Glutamatergic neuron (in vitro differentiated cells): ENCODE results near the gene KCNC3. TPM values are rescaled to one million over a fixed set of nuclear protein-coding genes. Genes with fewer than 3 reads are reported as not detected.

Experiments
- DNase-seq: peaks from one replicate; pipeline ENCODE4 v3.0.0; 2022
- H3K27ac Mint-ChIP-seq: one replicate; pipeline ENCODE4 v1.8.0; 2020; ENCODE audit warnings: mild to moderate bottlenecking, mixed read lengths, inconsistent platforms; ENCODE audit not compliant: unreplicated experiment
- H3K27me3 Mint-ChIP-seq: one replicate; pipeline ENCODE4 v1.8.0; 2020; ENCODE audit warnings: mild to moderate bottlenecking, moderate library complexity, mixed read lengths, inconsistent platforms; ENCODE audit not compliant: unreplicated experiment
- H3K36me3 Mint-ChIP-seq: one replicate; pipeline ENCODE4 v1.8.0; 2020; ENCODE audit warnings: mild to moderate bottlenecking, mixed read lengths, inconsistent platforms; ENCODE audit not compliant: unreplicated experiment
- H3K4me1 Mint-ChIP-seq: one replicate; pipeline ENCODE4 v1.8.0; 2020; ENCODE audit warnings: mild to moderate bottlenecking, low read depth, mixed read lengths, inconsistent platforms; ENCODE audit not compliant: unreplicated experiment
- H3K4me3 Mint-ChIP-seq: one replicate; pipeline ENCODE4 v1.8.0; 2020; ENCODE audit warnings: mild to moderate bottlenecking, mixed read lengths, inconsistent platforms; ENCODE audit not compliant: unreplicated experiment
- H3K9me3 Mint-ChIP-seq: one replicate; pipeline ENCODE4 v1.8.0; 2020; ENCODE audit warnings: mild to moderate bottlenecking, moderate library complexity, mixed read lengths, inconsistent platforms; ENCODE audit not compliant: unreplicated experiment
- total RNA-seq: library from RNA; stranded (reverse); fragmentation: NEBNext Ultra II Directional; extraction: Animal tissue kit (Norgen Biotek cat#: 25700); gene quantifications from one replicate; pipeline ENCODE4 v1.2.1, GENCODE V29; 2021; ENCODE audit not compliant: unreplicated experiment
- TF ChIP-seq, protein P1 (sequence below): fragments of 200-600 bp; sonication (generic); IDR thresholded peaks from one replicate; pipeline ENCODE4 v1.5.0; 2021; ENCODE audit not compliant: partially characterized antibody, unreplicated experiment

KCNC3 gene
- total RNA-seq, 1 donor from 2014 or later, result 10.6 TPM

DNA sequence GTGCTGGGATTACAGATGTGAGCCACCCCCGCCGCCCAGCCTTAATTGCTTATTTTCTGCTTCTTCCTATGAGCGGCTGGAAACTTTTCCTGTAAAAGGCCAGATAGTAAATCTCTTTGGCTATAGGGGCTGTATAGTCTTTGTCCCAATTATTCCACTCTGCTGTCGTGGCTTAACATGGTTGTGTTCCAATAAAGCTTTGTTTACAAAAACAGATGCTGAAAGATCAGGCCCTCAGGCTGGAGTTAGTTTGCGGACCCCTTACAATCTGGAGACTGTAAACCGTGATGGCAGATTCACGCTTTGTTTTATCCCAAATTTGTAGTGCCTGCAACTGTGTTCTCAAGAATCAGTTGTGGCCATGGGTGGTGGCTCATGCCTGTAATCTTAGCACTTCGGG, 10.7 kb downstream of the KCNC3 start:
- TF ChIP-seq, protein P1, sequence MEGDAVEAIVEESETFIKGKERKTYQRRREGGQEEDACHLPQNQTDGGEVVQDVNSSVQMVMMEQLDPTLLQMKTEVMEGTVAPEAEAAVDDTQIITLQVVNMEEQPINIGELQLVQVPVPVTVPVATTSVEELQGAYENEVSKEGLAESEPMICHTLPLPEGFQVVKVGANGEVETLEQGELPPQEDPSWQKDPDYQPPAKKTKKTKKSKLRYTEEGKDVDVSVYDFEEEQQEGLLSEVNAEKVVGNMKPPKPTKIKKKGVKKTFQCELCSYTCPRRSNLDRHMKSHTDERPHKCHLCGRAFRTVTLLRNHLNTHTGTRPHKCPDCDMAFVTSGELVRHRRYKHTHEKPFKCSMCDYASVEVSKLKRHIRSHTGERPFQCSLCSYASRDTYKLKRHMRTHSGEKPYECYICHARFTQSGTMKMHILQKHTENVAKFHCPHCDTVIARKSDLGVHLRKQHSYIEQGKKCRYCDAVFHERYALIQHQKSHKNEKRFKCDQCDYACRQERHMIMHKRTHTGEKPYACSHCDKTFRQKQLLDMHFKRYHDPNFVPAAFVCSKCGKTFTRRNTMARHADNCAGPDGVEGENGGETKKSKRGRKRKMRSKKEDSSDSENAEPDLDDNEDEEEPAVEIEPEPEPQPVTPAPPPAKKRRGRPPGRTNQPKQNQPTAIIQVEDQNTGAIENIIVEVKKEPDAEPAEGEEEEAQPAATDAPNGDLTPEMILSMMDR, result no peak
- Mint-ChIP-seq H3K27me3 (peaks cover 15% of the 10 kb centered on the region), H3K36me3 (no peaks in the 10 kb centered on the region), H3K4me1 (peaks cover 14% of the 10 kb centered on the region), H3K9me3 (peaks cover 10% of the 10 kb centered on the region), H3K27ac (no peak overlapping the region), H3K4me3 (no peak overlapping the region)
- DNase-seq, result no peak

- H3K27ac Mint-ChIP-seq, result no peak overlapping the region
- H3K27me3 Mint-ChIP-seq, result peaks cover 21% of the 10 kb centered on the region
- TF ChIP-seq, protein P1, result no peak
- H3K4me3 Mint-ChIP-seq, result no peak overlapping the region
- DNase-seq, result no peak
- no peaks in the 10 kb centered on the region for H3K36me3 Mint-ChIP-seq
- H3K4me1 Mint-ChIP-seq, result peaks cover 9% of the 10 kb centered on the region
- H3K9me3 Mint-ChIP-seq, result peaks cover 7% of the 10 kb centered on the region
These were observed 12.1 kb downstream of the KCNC3 start for GRCh38 chr19:50317115-50317514.

DNA sequence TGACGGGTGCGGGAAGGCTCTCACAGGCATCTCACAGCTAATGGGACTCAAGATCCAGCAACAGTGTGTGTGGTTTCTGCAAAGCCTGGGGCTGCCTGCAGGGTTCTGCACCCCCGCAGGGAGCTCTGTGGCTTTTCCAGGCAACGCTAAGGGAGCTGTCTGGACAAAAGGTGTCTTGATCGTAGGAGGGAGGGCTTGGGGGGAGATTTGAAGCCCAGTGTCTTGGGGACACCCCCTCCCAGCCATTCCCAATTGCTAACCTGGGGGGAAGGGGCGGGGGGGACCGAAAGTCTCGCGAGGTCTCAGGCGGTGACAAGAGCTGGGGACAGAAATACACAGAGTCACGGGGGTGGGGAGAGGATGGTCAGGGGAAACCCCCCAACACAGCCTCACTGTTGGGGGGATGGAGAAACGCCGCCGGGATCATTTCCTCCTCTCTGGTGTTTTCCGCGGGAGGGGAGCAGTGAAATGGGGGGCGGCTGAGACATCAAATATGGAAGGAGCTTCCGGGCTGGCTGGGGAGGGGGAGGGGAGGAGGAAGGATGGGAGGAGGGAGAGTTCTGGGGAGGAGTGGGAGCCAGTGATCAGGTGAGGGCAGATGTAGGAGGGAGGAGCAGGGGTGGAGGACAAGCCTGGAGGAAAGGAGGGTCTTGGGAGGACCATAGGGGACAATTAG, 13.3 kb downstream of the KCNC3 start:
- peak; percentile 72 for DNase-seq
- H3K9me3 Mint-ChIP-seq, result peaks cover 7% of the 10 kb centered on the region
- no peaks in the 10 kb centered on the region for H3K36me3 Mint-ChIP-seq
- peaks cover 9% of the 10 kb centered on the region for H3K4me1 Mint-ChIP-seq
- TF ChIP-seq, protein P1, result no peak
- H3K27ac Mint-ChIP-seq, result peak overlapping the region; percentile 90
- peaks cover 18% of the 10 kb centered on the region for H3K27me3 Mint-ChIP-seq
- H3K4me3 Mint-ChIP-seq, result peak overlapping the region; percentile 88

GRCh38 chr19:50314724-50315708, 14.2 kb downstream of the KCNC3 start:
- Mint-ChIP-seq H3K4me3 (peak overlapping the region; percentile 96), H3K9me3 (peaks cover 7% of the 10 kb centered on the region), H3K4me1 (peaks cover 9% of the 10 kb centered on the region), H3K36me3 (no peaks in the 10 kb centered on the region), H3K27ac (peak overlapping the region; percentile 90), H3K27me3 (peaks cover 16% of the 10 kb centered on the region)
- DNase-seq, result peak; percentile 76
- TF ChIP-seq, protein P1, result no peak
